ENCODE measurements around the gene ORAI3.

GRCh38 chr16:30914830-30915229, 34.0 kb upstream of the ORAI3 start:
- TF ChIP-seq, protein P1, sequence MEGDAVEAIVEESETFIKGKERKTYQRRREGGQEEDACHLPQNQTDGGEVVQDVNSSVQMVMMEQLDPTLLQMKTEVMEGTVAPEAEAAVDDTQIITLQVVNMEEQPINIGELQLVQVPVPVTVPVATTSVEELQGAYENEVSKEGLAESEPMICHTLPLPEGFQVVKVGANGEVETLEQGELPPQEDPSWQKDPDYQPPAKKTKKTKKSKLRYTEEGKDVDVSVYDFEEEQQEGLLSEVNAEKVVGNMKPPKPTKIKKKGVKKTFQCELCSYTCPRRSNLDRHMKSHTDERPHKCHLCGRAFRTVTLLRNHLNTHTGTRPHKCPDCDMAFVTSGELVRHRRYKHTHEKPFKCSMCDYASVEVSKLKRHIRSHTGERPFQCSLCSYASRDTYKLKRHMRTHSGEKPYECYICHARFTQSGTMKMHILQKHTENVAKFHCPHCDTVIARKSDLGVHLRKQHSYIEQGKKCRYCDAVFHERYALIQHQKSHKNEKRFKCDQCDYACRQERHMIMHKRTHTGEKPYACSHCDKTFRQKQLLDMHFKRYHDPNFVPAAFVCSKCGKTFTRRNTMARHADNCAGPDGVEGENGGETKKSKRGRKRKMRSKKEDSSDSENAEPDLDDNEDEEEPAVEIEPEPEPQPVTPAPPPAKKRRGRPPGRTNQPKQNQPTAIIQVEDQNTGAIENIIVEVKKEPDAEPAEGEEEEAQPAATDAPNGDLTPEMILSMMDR (IDR thresholded peaks at IDR 0.05), result no peak
- TF ChIP-seq POLR2AphosphoS5 (IDR thresholded peaks at IDR 0.05), result no peak
- TF ChIP-seq POLR2A (IDR thresholded peaks at IDR 0.05), result no peak
- TF ChIP-seq EP300 (IDR thresholded peaks at IDR 0.05), result no peak
